Measurements from ENCODE around the gene BPIFB2. TPM values are rescaled to one million over a fixed set of nuclear protein-coding genes. Genes with fewer than 3 reads are reported as not detected.

The BPIFB2 gene
- total RNA-seq, 1 donor from 2014 or later, result not detected

DNA sequence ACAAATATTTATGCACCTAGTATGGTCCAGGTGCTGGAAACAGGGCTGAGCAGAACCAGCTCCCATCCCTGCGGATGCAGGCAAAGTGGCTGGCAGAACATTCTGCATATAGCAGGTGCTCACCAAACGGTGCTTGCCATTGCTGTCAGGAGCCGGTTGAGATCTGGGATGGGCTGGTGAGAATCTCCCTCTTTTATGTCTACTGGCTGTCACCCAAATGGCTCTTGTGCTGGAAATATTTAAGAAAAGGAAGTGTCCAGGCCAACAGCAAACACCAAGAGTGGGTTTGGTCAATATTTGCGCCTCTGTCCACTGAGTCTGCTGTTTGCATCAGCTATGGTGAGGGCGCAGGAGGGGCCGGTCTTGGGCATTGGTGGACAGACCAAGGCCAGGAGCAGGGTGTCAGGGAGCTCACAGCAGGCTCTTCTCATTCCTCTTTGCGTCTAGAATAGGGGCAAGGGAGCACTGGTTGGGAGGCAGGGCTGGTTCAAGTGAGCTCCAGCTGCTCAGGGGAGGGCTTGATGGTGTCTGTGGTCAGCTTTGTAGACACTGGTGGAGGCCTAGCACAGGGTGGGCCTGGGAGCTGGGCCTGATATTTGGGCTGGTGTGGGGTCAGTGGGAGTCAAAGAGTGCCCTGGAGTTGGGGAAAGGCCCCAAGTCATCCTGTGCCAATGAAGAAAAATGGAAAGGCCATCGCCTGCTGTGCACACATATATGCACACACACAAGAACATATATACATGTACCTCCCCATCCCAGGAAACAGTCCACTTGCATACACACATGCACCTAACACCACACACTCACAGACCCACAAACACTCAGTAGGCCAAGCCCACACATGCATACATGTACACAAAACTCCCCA, 1.4 kb upstream of the BPIFB2 start:
- DNase-seq (ENCODE audit: low read depth in 2 of 2), result no peak

DNA sequence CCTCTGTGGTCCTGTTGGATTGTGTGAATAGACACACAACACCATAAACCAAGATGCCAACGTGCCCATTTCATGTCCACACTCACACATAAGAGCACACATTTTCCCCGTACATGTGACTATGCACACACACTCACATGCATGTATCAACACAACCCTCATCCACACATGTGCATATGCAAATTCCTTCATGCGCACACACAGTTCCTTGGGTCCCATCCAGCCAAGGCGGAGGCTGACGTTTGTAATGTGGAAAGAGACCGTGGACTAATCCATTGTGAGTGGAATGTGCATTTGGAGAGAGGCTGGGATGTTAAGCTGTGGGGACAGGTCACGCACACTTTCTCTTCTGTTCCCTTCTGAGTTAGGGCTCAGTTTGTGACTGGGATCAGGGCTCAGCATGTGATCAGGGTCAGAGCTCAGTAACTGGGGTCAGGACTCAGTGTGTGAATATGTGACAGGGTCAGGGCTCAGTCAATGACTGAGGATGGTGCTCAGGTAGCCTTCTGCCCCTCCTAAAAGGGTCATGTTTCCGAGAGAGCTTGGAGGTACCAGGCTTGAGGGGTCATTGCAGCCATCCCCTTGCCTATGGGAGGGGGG, 628 bp upstream of the BPIFB2 start:
- no peak for DNase-seq (ENCODE audit: low read depth in 2 of 2)

DNA sequence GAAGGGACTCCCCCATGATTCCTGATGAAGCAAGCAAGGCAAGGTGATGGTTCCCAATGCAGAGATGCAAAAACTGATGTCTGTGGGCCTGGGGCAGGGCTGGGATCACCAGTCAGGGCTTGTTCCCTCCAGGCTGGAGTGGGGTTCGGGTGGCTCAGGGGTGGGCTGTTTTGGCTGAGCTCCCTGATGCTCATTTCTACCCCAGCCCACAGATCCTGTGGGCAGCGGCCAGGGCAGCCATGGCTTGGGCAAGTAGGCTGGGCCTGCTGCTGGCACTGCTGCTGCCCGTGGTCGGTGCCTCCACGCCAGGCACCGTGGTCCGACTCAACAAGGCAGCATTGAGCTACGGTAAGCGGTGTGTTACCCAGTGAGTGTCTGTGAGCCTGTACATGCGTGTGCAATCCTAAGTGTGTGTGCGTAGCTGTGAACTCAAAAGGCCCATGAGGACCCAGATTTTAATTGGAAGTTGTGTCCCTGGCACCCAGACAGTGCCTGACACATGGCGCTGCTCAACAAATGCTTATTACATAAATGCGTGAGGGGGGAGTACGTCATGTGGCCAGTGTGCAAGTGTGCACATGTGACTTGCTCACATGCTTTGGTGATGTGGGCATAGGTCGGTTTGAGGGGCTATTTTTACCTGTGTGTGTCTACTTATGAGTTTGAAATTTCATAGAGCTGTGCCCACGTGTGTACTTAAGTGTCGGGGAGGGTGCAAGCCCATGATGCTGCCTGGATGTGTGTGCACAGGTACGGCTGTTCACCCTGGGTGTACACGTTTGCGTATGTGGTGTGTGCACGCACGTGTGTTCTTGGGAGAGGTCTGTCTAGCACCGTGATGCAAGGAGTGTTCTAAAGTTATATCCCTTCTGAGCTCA, 1.1 kb downstream of the BPIFB2 start:
- no peak for DNase-seq (ENCODE audit: low read depth in 2 of 2)

DNA sequence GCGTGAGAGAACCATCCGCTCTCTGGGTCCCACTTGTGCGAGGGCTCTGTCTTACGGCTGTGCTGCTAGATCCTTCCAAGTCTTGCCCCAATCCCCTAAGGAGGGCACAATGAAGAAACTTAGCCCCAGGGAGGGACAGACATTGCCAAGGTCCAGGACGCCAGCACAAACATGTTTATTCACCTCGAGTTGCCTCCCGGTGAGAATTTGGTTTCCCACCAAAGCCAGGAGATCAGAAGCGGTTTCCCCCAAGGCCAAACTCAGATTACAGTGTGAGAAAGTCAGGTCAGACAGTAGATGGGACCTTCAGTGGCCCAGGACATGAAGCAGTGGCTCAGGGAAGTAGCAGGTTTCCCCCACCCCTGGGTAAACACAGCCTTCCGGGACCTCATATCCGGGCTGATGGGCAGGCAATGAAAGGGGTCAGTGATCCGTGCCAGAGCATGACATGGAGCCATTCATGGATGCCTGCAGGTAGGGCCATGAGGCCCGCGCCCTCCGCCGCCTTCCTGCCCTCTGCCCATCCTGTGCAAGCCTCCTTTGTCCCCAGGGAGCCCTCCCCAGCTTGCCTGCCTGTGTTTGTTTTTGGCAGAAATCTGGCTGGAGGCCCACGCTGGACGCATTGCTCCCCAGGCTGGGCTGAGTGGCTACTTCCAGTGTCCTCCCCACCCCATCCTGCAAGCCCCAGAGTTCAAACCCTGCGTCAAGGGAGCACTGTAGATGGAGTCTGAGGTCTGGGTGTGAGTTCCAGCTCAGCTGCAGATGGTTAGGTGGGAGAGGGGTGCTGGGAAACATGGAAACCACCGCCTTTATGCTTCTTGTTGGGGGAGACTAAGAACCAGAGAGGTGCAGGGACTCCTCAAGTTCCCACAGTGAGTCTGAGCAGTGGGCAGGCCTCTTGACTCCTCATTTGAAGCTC, 2.0 kb downstream of the BPIFB2 start:
- peak in 1 of 2 donors; percentile 31 for DNase-seq (ENCODE audit: low read depth in 2 of 2)

DNA sequence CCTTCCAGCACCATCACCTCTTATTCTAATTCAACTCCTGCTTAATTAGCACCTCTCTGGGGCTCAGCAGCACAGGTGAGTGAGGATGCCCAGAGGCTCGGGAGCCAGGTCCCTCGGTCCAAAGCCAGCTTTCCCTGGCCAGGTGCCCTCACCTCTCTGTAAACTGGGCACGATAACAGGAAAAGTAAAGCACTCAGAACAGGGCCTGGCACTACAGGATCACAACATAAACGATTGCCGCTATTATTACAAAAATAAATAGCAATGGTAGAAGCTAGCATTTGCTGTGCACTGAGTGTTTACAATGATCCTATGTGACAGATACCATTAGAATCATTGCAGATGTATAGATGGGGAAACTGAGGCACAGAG, 2.6 kb downstream of the BPIFB2 start:
- no peak for DNase-seq (ENCODE audit: low read depth in 2 of 2)

DNA sequence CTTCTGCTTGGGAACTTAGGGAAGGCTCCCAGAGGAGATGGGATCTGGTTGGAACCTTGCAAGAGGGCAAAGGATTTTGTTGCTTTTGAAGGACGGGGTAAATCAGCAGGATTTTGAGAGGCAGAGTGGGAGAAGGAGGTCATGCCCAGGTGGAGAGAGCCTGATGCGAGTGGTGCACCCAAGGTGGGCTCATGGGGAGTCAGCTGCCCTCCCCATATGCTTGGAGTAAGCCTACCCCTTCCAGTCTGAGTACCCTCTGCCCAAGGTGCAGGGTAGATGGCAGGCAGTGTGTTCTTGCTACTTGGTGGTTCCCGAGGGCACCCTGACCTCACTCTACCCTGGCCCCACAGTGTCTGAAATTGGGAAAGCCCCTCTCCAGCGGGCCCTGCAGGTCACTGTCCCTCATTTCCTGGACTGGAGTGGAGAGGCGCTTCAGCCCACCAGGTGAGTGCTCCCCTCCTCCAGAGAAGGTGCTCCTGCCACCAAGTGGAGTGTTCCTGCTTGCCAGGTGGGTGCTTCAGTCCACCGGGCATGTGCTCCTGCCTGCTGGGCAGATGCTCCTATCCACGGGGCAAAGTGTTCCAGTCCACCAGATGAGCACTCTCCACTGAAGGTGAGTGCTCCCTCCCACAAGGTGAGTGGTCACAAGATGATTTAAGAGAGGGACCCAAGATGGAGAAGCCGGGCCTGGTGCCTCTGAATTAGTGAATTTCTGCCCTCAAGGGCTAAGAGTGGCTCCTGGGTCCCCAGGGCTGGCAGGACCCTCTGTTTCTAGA, 3.4 kb downstream of the BPIFB2 start:
- no peak for DNase-seq (ENCODE audit: low read depth in 2 of 2)

DNA sequence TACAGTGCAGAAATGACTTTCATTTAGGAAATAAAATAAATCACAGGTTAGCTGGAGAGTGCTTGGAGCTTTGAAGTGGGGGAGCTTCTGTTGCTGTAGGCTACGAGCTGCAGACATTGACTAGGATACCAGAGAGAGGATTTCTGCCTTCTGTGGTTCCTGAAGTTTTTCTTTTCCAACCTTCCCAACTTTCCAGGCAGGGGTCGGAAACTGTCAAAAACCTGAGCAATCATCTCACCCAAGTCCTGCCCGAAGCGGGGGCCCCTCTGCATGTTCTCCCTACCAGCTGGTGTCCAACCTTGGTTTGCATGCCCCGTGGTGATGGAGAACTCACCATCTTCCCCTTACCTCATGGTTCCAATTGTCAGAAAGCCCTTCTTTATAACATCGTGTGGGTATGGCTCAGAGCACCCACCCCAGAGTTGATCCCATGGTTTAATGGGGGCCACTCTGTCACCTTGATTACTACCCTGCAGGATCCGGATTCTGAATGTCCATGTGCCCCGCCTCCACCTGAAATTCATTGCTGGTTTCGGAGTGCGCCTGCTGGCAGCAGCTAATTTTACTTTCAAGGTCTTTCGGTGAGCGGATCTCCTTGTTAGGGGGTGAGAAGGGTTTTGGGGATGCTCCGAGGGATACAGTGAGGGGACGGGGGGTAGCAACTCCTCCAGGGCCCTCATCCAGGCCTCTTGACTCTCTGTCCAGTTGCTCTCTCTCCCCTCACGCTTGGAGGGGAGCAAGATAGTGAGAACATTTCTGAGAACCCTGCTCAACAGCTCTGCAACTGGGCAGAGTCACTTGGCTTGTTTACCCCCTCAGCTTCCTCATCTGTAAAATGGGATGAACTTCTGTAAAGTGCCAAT, 5.1 kb downstream of the BPIFB2 start:
- no peak for DNase-seq (ENCODE audit: low read depth in 2 of 2)

DNA sequence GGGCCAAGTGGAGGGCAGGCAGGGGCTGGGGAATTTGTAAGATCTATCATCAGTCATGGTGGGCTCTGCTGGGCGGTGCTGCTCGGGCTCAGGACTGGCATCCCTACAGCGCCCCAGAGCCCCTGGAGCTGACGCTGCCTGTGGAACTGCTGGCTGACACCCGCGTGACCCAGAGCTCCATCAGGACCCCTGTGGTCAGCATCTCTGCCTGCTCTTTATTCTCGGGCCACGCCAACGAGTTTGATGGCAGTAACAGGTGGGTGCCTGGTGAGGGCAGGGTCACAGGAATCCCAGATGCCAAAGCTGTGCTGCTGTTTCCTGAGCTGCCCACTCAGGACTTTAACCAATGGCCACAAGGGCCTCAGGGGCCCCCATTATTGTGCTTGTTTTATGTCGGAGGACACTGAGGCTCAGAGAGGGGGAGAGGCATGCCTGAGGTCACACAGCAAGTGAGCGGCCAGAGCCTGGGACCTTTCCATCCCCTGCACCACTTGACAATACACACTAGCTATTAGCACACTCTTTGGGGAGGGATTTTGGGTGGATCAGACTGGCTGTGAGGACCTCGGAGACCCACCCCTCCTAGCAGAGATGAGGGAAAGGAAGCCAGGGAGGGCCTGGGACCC, 6.3 kb downstream of the BPIFB2 start:
- no peak for DNase-seq (ENCODE audit: low read depth in 2 of 2)

DNA sequence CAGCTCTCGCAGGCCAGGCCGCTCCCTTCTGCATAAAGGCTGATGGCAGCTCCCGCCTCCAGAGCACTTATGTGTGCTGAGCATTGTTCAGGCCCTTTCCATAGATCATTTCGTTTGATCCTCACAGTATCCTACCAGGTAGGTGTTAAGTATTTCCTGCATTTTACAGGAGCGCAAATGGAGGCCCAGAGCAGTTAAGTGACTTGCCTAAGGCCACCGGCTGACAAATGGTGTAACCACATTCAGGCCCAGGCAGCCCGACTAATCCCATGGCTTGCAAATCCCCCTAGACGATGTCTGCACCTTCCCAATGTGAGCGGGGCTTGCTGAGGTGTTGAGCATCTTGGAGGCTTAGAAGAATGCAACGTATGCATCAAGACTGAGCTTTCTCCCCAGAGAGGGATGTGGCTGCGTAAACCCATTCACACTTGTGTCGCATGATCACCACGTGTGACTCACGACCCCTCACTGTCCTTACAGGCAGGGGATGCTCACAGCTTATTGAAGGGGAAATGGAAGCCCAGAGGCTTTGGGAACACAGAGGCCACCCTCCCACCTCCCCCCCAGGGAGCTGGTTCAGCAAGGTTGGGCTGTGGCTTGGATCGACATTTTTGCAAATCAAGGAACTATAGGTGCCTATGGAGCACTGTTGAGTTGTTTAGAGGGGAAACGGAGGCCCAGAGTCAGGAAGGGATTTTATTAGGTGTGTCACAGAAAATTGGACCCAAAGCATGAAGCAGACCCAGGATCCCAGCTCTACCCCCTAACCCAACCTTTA, 7.0 kb downstream of the BPIFB2 start:
- DNase-seq (ENCODE audit: low read depth in 2 of 2), result no peak

DNA sequence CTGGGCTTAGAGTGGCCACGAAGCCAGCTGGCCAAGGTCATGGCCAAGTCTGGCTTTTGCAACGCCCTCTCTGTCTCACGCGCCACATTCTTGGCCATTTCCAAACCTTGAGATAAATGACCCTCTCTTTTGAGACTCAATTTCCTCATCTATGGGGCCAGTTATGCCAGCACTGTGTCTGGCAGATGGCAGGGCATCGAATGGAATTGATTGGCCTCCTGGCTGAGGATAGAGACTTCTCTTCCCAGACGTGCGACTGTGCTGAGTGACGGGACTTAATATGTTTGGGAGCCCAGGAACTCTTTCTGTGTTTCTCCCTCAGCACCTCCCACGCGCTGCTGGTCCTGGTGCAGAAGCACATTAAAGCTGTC, 7.6 kb downstream of the BPIFB2 start:
- DNase-seq (ENCODE audit: low read depth in 2 of 2), result no peak

DNA sequence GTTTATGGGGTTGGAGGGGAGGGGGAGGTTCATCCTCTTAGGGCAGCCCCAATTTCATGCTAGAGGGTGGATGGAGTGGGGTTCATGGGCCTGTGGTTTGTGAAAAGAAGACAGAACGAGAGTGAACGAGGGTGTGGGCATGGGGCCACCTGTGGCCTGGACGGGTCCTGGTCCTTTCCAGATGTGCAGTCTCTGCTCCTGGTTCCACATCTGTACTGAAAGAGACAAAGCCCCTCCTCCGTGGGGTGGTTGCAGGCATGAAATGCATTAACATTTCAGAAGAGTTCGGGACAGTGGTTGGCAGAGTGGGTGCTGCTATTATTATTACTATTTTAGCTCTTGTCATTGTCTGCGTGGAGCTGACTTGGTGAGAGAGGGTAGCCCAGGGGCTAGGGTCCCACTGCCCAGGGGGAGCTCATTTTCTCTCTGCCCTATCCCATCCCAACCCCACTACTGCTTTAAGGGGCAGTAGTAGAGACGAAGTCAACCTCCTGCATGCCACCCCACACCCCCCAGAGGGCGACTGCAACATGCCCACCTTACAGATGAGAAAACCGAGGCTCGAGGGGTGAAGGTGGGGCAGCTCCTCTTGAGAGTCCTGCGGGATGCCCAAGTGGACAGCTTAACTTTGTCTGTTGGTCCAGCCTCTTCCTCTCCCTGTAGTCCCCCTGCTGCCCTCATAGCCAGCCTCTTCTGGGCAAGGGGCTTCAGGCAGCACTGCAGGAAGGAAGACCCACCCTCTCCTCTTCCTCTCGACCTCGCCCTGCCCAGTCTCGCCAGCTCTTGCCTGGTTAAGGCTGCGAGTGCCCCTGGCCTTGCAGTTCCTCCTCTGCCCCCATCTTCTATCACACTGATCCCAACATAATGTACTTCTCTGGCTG, 8.4 kb downstream of the BPIFB2 start:
- no peak for DNase-seq (ENCODE audit: low read depth in 2 of 2)

DNA sequence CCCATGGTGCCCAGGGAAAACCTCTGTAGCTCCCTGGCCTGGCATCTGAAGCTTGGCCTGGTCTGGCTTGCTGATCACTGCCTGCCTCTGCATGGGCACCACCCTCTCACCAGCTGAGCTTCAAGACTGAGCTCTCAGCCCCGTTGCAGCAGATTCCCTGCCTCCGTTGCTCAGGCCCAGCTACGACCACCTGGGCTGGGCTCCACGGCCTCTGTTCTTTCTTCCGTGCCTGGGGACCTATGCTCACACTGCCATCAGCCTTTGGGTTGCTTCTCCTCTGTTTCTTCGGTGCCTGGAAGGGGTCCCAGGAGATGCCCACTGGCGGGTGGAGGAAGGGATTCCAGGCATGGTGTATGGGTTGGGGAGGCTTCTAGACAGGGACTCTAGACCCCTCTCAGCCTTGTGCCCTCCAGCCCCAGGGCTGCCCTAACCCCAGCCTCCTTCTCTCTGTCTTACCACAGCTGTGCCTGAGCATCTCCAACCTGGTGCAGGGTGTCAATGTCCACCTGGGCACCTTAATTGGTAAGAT, 9.1 kb downstream of the BPIFB2 start:
- no peak for DNase-seq (ENCODE audit: low read depth in 2 of 2)

DNA sequence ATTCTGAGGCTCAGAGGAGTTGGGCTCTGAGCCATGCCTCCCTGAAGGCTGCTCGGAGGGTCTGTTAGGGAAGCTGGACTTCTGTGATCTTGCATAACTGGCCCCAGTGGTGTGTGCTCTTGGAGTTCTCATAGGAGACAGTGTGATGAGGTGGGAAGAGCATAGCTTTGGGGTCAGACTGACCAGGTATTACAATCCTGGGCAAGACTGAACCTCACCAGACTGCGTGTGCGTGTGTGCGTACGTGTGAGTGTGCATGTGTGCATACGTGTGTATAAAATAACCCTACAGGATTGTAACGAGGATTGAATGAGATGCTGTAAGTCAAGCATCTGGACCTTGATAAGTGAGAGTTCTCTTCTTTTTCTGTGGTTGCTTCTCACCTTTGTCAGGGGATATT, 10.0 kb downstream of the BPIFB2 start:
- no peak for DNase-seq (ENCODE audit: low read depth in 2 of 2)

DNA sequence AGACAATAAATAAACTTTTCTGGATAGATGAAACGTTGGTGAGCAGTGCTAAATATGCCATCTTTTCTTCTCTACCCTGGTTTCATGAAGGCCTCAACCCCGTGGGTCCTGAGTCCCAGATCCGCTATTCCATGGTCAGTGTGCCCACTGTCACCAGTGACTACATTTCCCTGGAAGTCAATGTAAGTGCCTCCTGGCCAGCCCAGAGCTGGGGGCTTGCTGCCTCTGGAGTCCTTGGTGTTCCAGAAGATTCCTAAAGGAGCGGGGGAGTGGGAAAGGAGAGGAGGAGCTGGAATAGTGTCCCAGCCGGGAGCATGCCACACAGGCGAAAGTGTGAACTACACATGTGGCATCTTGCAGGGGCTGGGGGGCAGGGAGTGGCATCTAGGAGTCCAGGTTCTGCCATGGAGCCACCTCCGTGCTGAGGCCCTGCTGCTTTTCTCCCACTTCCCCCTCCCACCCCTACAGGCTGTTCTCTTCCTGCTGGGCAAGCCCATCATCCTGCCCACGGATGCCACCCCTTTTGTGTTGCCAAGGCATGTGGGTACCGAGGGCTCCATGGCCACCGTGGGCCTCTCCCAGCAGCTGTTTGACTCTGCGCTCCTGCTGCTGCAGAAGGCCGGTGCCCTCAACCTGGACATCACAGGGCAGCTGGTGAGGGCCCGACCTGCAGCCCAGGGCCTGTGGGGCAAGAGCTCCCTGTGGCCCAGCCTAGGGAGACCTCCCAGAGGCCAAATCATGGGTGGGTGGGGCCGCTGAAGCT, 10.8 kb downstream of the BPIFB2 start:
- no peak for DNase-seq (ENCODE audit: low read depth in 2 of 2)

DNA sequence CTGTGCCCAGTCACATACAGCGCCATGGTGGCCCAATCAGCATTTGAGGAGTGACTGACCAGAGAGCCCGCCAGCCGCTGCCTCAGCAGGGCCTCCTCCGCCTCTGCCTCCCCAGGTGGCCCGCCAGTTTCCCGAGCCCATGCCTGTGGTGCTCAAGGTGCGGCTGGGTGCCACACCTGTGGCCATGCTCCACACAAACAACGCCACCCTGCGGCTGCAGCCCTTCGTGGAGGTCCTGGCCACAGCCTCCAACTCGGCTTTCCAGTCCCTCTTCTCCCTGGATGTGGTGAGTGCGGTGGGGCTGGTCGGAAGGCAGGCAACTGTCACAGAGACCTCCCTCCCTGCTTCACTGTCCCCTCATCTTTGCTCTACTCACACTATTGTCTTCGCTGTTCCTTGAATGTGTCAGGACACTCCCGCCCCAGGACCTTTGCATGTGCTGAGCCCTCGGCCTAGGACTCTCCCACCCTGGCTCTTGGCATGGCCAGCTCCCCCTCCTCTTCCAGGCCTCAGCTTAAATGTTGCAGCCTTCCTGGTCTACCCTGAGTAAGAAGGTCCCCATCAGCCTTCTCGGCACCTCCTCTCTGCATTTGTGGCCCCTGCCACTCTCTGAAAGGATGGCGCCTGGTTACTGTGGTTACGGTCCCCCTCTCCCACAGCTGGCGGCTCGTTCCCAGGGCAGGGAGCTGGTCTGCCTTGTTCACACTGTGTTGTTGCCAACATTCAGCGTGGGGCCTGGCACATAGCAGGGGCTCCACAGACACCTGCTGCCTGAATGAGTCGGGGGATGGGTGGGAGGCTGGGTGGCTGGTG, 12.2 kb downstream of the BPIFB2 start:
- no peak for DNase-seq (ENCODE audit: low read depth in 2 of 2)

Data from lung microvascular endothelial cell (primary cell).